Stimulated activated CD4-positive, alpha-beta T cell treated with anti-CD3 and anti-CD28 coated beads, Interleukin-4, amount 100 ng/mL, for 1 hour (primary cell): Measurements from ENCODE around the gene PCAT7.
A peak's percentile ranks its signal among the peaks of the same experiment; 100 is the strongest.

Source experiments
- DNase-seq: peaks from one replicate; pipeline ENCODE4 v3.0.0-alpha.2; 2020

PCAT7 gene

GRCh38 chr9:94606646-94607422 is 52.0 kb downstream of the PCAT7 start:
- no peak for DNase-seq

GRCh38 chr9:94607423-94607691 is 52.5 kb downstream of the PCAT7 start:
- no peak for DNase-seq

GRCh38 chr9:94610181-94610606 is 55.3 kb downstream of the PCAT7 start:
- no peak for DNase-seq

GRCh38 chr9:94611638-94612068 is 56.8 kb downstream of the PCAT7 start:
- peak; percentile 38 for DNase-seq

- no peak for DNase-seq
Measured at GRCh38 chr9:94612071-94612470, 57.2 kb downstream of the PCAT7 start.

- no peak for DNase-seq
Measured at GRCh38 chr9:94613003-94613402, 58.1 kb downstream of the PCAT7 start.

- no peak for DNase-seq
Measured at GRCh38 chr9:94619026-94619425, 64.1 kb downstream of the PCAT7 start.
